Endometrial microvascular endothelial cells (primary cell): ENCODE data around the gene MUC5AC. TPM values are rescaled to one million over a fixed set of nuclear protein-coding genes. Genes with fewer than 3 reads are reported as not detected.
"Not testable (repeated sequence)": the region's sequence is repeated elsewhere in the genome, so short reads cannot be mapped to it uniquely, and the experiment has no call there.

Experiments used
- in situ Hi-C: cut with HindIII; loops from 2 replicates; pipeline ENCODE4 v1.10.0; 2017; ENCODE audit warnings: low sequenced_read_pairs, low pct_unique_long_range_greater_than_20kb; ENCODE audit errors: inconsistent ontology term
- total RNA-seq: library from RNA; depleted of rRNA; stranded (reverse); fragments of >200 nt; gene quantifications from one replicate; pipeline ENCODE4 v1.2.3, GENCODE V29; 2015; ENCODE audit errors: inconsistent ontology term

Gene MUC5AC
- total RNA-seq, 1 donor from 2014 or later: not detected

DNA sequence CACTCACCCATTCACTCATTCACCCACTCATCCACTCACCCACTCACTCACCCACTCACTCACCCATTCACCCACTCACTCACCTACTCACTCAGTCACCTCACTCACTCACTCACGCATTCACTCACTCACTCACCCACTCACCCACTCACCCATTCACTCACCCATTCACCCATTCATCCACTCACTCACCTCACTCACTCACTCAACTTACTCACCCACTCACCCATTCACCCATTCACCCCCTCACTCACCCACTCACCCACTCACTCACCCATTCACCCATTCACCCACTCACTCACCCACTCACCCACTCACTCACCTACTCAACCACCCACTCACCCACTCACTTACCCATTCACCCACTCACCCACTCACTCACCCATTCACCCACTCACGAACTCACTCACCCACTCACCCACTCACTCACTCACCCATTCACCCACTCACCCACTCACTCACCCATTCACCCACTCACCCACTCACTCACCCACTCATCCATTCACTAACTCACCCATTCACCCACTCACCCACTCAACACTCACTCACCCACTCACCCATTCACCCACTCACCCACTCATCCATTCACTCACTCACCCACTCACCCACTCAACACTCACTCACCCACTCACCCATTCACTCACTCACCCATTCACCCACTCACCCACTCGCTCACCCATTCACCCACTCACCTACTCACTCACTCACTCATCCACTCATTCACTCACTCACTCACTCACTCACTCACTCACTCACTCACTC is 13.7 kb downstream of the MUC5AC start:
- in situ Hi-C loops: no loop called here

DNA sequence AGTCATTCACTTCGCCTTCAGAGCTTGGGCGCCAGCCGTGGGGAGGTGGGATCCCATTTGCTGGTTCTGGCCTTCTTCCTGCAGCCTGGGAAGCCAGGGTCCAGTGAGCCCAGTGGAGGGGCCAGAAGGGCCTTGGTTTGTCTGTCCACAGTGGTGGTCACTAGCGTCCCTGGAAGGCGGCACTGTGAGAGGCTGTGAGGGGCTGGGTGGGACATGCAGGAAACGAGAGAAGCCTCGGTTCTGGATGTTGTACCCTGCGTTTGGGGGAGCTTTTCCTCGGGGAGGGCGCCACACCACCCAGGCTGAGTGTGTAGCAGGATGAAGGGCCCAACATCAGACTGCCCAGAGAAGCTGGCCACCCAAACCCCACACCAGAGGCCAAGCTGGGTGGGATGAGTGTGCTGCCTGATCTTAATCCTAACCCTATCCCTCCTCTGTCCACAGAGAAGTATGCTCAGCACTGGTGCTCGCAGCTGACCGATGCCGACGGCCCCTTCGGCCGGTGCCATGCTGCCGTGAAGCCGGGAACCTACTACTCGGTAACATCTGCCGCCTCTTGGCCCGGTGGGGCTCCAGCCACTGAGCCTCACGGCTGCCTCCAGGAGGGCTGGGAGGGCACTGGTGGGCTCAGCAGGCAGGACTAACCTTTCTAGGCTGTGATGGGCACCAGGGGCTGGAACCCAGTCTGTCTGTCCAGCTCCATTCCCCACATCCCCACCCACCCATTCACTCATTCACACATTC is 14.4 kb downstream of the MUC5AC start:
- in situ Hi-C loops: no loop called here

DNA sequence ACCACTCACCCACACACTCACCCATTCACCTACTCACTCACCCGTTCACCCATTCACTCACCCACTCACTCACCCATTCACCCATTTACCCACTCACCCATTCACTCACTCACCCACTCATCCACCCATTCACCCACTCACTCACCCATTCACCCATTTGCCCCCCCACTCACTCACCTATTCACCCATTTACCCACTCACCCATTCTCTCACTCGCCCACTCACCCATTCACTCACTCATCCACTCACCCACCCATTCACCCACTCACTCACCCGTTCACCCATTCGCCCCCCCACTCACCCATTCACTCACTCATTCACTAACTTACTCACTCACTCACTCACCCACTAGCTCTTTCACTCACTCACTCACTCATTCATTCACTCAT is 15.0 kb downstream of the MUC5AC start:
- in situ Hi-C loops: no loop called here

DNA sequence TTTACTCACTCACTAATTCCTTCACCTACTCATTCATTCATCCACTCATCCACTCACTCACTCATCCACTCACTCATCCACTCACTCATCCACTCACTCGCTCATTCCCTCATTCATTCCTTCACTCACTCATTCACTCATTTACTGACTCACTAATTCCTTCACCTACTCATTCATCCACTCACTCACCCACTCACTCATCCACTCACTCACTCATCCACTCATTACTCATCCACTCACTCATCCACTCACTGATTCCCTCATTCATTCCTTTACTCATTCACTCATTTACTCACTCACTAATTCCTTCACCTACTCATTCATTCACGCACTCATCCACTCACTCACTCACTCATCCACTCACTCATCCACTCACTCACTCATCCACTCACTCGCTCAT is 15.6 kb downstream of the MUC5AC start:
- in situ Hi-C loops: not testable (repeated sequence)

DNA sequence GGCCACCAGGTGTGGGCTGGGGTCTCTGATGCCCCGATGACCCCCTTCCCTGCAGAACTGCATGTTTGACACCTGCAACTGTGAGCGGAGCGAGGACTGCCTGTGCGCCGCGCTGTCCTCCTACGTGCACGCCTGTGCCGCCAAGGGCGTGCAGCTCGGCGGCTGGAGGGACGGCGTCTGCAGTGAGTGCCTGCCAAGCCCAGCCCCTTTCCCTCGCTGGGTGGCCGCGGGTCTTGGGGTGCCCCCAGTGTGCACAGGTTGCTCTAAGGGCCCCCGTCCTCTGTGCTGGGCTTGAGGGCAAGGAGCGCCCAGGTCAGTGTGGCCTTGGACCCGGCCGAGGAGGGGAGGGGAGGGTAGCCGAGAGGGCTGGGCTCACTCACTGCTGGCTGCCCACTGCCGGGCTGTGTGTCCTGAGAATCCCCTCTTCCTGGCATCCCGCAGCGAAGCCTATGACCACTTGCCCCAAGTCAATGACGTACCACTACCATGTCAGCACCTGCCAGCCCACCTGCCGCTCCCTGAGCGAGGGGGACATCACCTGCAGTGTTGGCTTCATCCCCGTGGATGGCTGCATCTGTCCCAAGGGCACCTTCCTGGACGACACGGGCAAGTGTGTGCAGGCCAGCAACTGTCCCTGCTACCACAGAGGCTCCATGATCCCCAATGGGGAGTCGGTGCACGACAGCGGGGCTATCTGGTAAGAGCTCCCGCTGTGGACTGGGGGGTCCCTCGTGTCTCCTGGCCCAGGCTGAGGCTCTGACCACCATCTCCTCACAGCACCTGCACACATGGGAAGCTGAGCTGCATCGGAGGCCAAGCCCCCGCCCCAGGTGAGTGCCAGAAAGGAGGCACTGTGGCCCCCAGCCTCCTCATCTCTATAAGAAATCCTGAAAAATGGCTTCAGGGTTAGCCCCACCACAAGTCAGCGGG is 17.0 kb downstream of the MUC5AC start:
- in situ Hi-C loops: no loop called here

DNA sequence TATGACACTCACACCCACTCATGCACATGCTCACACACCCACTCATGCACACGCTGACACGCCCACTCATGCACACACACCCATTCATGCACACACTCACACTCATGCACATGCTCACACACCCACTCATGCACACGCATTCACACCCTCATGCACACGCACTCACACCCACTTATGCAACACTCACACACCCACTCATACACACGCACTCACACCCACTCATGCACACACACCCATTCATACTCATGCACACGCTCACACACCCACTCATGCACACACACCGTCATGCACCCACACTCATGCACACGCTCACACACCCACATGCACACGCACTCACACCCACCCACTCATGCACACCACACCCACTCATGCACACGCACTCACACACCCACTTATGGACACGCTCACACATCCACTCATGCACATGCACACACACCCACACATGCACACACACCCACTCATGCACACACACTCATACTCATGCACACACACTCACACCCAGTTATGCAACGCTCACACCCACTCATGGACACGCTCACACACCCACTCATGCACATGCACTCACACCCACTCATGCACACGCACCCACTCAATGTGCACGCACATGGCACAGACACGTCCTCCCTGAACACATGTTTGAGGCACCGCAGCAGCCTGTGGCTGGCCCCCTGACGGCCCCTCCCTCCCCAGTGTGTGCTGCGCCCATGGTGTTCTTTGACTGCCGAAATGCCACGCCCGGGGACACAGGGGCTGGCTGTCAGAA is 17.9 kb downstream of the MUC5AC start:
- in situ Hi-C loops: no loop called here

DNA sequence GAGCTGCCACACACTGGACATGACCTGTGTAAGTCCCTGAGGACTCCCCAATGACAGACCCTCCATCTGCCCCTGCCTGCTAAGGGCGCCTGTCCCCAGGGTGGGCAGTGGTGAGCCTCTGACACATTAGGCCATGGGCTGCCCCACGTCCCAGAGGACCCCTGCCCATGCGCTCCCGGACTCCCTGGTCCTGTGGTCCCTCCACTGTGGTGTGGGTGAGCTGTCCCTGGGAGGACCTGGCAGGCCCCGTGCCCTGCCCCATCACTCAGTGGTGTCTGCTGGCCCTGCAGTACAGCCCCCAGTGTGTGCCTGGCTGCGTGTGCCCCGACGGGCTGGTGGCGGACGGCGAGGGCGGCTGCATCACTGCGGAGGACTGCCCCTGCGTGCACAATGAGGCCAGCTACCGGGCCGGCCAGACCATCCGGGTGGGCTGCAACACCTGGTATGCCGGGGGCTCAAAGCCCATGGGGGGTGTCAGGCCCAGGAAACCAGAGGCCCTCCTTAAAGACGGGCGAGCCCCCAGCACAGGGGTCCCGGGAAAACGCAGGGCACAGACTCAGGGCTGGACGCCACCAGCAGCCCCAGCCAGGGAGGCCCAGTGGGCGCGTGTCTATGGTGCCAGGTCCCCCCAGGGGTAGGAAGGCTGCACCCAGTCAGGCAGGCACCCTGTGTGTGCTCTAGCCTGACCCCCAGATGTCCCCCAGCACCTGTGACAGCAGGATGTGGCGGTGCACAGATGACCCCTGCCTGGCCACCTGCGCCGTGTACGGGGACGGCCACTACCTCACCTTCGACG is 18.7 kb downstream of the MUC5AC start:
- in situ Hi-C loops: no loop called here

DNA sequence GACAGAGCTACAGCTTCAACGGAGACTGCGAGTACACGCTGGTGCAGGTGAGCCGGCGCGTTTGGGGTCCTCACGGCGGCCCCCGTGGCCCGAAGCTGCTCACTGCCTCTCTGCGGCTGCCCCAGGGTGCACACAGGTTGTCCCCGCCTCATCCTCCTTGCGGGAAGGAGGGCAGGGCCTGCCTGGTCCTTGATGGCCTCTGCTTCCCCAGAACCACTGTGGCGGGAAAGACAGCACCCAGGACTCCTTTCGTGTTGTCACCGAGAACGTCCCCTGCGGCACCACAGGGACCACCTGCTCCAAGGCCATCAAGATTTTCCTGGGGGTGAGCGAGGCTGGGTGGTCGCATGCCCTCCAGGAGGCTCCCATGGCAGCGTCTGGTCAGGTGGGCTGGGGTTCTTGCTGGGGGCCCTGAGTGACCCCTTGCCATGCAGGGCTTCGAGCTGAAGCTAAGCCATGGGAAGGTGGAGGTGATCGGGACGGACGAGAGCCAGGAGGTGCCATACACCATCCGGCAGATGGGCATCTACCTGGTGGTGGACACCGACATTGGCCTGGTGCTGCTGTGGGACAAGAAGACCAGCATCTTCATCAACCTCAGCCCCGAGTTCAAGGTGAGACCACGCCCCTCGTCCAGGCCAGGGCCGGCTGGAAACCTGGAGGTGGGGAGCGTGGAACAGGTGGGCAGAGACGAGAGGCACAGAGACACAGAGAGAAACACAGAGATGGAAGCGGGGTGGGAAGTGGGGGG is 19.4 kb downstream of the MUC5AC start:
- in situ Hi-C loops: no loop called here

DNA sequence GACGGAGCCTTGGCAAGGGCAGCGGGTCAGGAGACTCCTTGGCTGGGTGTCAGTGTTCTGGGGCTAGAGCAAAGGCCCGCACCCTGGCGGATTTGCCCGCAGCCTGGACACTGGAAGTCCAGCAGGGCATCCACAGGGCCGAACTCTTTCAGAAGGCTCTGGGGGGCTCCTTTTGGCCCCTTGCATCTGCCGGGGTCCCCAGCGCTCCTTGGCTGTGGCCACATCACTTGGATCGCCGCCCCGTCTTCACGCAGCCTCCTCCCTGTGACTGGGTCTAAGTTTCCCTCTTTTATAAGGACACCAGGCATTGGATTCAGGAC is 20.0 kb downstream of the MUC5AC start:
- in situ Hi-C loops: no loop called here

DNA sequence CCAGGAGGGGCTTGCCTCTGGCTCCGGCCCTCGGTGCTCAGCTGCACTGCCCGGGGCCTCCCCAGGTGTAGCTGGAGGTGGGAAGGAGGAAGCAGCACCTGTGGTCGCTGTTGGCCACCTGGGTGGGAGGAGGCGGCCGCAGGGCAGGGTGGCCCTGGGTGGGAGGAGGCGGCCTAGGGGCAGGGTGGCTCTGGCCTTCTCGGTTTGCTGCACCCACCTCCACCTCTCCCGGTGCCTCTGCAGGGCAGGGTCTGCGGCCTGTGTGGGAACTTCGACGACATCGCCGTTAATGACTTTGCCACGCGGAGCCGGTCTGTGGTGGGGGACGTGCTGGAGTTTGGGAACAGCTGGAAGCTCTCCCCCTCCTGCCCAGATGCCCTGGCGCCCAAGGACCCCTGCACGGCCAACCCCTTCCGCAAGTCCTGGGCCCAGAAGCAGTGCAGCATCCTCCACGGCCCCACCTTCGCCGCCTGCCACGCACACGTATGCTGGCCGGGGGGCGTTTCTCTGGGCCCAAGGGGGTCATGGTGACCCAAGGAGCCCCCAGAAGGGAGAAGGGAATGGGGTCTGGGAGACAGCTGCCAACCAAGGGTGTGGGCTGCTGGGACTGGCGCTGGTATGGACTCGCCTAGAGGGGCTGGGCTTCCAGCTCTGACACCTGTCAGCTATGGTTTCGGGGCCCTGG is 20.6 kb downstream of the MUC5AC start:
- in situ Hi-C loops: no loop called here

DNA sequence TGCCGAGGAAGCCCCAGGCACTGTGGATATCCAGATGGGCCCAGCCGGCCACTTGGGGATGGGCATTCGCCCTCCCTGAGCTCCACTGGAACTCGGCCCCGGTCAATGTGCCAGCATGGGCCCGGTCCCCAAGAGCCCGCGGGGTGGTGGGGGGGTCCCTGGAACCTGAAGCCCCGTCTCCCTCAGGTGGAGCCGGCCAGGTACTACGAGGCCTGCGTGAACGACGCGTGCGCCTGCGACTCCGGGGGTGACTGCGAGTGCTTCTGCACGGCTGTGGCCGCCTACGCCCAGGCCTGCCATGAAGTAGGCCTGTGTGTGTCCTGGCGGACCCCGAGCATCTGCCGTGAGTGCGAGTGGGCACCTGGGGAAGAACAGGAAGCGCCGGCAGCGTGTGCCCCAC is 21.2 kb downstream of the MUC5AC start:
- in situ Hi-C loops: no loop called here

DNA sequence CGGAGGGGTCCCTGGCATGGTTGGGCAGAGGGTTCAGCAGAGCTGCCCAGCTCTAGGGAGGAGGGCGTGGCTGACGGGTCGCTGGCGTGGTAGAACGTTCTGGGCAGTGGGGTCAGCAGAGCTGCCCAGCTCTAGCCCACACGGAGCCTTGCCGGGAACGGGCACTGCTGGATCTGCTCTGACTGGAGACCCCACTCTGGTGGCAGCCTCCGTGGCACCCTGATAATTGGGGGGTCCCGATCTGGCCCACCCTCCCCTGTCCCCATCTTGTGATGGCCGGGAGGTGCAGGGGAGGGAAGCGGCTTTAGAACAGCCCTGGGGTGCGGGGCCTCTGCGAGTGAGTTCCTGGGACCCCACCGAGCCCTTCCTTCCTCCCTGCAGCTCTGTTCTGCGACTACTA is 21.9 kb downstream of the MUC5AC start:
- in situ Hi-C loops: no loop called here

DNA sequence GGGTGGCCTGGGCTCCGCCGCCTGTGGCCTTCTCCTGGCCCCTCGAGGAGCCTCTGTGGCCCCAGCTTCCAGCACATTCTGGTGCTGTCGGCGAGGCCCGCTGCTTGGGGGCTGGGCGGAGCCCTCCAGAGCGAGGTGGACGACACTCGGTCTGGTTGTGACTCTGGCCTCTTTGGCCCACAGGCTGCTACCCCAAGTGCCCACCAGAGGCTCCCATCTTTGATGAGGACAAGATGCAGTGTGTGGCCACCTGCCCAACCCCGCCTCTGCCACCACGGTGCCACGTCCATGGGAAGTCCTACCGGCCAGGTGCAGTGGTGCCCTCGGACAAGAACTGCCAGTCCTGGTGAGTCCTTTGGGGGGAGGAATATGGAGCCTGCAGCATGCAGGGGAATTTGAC is 22.4 kb downstream of the MUC5AC start:
- in situ Hi-C loops: no loop called here

DNA sequence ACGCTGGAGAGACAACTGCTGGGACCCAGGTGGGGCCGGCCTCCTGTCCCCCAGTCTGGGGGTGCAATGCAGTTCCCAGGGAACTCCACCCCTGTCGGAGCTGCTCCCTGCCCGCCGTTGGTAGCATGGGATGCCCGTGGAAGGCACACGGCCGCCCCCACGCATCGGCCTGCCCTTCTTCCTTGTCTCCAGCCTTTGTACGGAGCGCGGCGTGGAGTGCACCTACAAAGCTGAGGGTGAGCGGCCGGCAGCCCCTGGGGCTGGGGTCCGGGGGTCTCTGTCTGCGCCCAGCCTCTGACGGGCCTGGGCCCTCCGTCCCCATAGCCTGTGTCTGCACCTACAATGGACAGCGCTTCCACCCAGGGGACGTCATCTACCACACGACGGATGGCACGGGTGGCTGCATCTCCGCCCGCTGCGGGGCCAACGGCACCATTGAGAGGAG is 23.2 kb downstream of the MUC5AC start:
- in situ Hi-C loops: no loop called here

DNA sequence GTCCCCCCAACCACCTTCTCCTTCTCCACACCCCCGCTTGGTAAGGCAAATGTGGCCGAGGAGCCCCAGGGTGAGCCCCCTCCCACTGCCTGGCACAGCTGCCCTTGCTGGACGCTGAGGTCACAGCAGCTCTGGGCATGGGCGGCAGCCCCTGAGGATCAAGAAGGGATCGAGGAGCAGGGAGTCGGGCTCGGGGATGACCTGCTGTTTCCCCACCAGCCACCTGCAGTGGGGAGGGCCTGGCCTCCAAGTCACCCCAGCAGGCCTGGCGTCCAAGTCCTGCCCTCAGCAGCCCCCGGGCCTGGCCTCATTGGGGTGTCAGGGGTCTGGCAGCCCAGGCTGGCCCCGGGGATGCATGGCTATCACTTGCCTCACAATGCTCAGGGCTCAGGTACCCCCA is 23.7 kb downstream of the MUC5AC start:
- in situ Hi-C loops: no loop called here

DNA sequence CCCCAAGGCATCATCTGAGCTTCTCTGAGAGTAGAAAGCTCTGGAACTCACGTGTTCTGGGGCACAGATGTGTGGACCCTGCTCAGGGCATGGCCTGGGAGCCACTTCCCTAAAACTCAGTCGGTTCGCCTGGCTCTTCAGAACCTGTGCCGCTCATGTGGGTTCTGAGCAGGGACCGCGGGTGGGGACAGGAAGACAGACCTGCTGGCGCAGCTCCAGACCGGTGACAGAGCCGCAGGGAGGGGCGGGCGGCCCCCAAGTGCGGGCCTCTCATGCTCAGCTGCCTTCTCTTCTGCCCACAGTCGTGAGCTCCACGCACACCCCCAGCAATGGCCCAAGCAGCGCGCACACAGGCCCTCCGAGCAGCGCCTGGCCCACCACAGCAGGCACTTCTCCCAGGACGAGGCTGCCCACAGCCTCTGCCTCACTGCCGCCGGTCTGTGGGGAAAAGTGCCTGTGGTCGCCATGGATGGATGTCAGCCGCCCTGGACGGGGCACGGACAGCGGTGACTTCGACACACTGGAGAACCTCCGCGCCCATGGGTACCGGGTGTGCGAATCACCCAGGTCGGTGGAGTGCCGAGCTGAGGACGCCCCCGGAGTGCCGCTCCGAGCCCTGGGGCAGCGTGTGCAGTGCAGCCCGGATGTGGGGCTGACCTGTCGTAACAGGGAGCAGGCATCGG is 24.2 kb downstream of the MUC5AC start:
- in situ Hi-C loops: no loop called here
